H9 (cell line): ENCODE data around the gene SMARCC1. TPM values are rescaled to one million over a fixed set of nuclear protein-coding genes. Genes with fewer than 3 reads are reported as not detected.

Source experiments
- DNase-seq: peaks from one replicate; pipeline ENCODE4 v3.0.0-alpha.2; 2017
- H2AFZ ChIP-seq: one replicate; pipeline ENCODE4 v1.6.1; 2013; ENCODE audit warnings: mild to moderate bottlenecking, low read length, control low read depth, moderate library complexity
- H2AK5ac ChIP-seq: 2 replicates; pipeline ENCODE4 v1.6.1; 2013; ENCODE audit warnings: low read length, control low read depth, mixed read lengths; ENCODE audit not compliant: insufficient read length
- H2BK120ac ChIP-seq: one replicate; pipeline ENCODE4 v1.6.1; 2013; ENCODE audit warnings: low read depth, mild to moderate bottlenecking, low read length, control low read depth, inconsistent platforms; ENCODE audit not compliant: poor library complexity, severe bottlenecking
- H2BK12ac ChIP-seq: 2 replicates; pipeline ENCODE4 v1.6.1; 2013; ENCODE audit warnings: low read length, control low read depth, mixed read lengths, low read depth; ENCODE audit not compliant: insufficient read length
- H2BK15ac ChIP-seq: 2 replicates; pipeline ENCODE4 v1.6.1; 2013; ENCODE audit warnings: low read depth, low read length, control low read depth
- H2BK20ac ChIP-seq: one replicate; pipeline ENCODE4 v1.6.1; 2013; ENCODE audit warnings: low read depth, mild to moderate bottlenecking, low read length, control low read depth, inconsistent platforms; ENCODE audit not compliant: poor library complexity, severe bottlenecking
- H2BK5ac ChIP-seq: 2 replicates; pipeline ENCODE4 v1.6.1; 2013; ENCODE audit warnings: low read length, control low read depth, mixed read lengths; ENCODE audit not compliant: insufficient read length
- H3K14ac ChIP-seq: 2 replicates; pipeline ENCODE4 v1.6.1; 2013; ENCODE audit warnings: low read length, control low read depth; ENCODE audit not compliant: insufficient read depth
- H3K18ac ChIP-seq: 2 replicates; pipeline ENCODE4 v1.6.1; 2013; ENCODE audit warnings: low read depth, mild to moderate bottlenecking, mixed read lengths, low read length, control low read depth; ENCODE audit not compliant: insufficient read length
- H3K23ac ChIP-seq: 2 replicates; pipeline ENCODE4 v1.6.1; 2013; ENCODE audit warnings: low read length, control low read depth, mixed read lengths, low read depth; ENCODE audit not compliant: insufficient read length
- H3K23me2 ChIP-seq: 2 replicates; pipeline ENCODE4 v1.6.1; 2013; ENCODE audit warnings: low read depth, mild to moderate bottlenecking, mixed read lengths, low read length, control low read depth; ENCODE audit not compliant: insufficient read length, poor library complexity, severe bottlenecking
- H3K27ac ChIP-seq: 2 replicates; pipeline ENCODE4 v1.5.1; 2013; ENCODE audit warnings: low read length, control low read depth, mixed read lengths, low read depth; ENCODE audit not compliant: insufficient read length
- H3K27me3 ChIP-seq: 2 replicates; pipeline ENCODE4 v1.6.1; 2013; ENCODE audit warnings: low read length, control low read depth, inconsistent platforms; ENCODE audit not compliant: insufficient read depth
- H3K4ac ChIP-seq: 2 replicates; pipeline ENCODE4 v1.6.1; 2013; ENCODE audit warnings: low read depth, mild to moderate bottlenecking, control low read depth, inconsistent platforms, low read length, moderate library complexity
- H3K4me1 ChIP-seq: 2 replicates; pipeline ENCODE4 v1.6.1; 2013; ENCODE audit warnings: low read length, control low read depth, inconsistent platforms; ENCODE audit not compliant: insufficient read depth
- H3K4me2 ChIP-seq: 2 replicates; pipeline ENCODE4 v1.6.1; 2013; ENCODE audit warnings: low read length, control low read depth, mixed read lengths; ENCODE audit not compliant: insufficient read length, insufficient read depth
- H3K56ac ChIP-seq: 2 replicates; pipeline ENCODE4 v1.6.1; 2013; ENCODE audit warnings: low read depth, mild to moderate bottlenecking, mixed read lengths, low read length, control low read depth; ENCODE audit not compliant: insufficient read length
- H3K79me1 ChIP-seq: 2 replicates; pipeline ENCODE4 v1.6.1; 2013; ENCODE audit warnings: low read depth, mild to moderate bottlenecking, moderate library complexity, low read length, control low read depth, inconsistent platforms; ENCODE audit not compliant: insufficient read depth, poor library complexity, severe bottlenecking
- H3K79me2 ChIP-seq: 2 replicates; pipeline ENCODE4 v1.6.1; 2013; ENCODE audit warnings: low read length, control low read depth, inconsistent platforms; ENCODE audit not compliant: insufficient read depth
- H3K9ac ChIP-seq: 2 replicates; pipeline ENCODE4 v1.6.1; 2013; ENCODE audit warnings: low read length, control low read depth, mixed read lengths; ENCODE audit not compliant: insufficient read length; ENCODE audit errors: extremely low read depth
- H3K9me3 ChIP-seq: one replicate; pipeline ENCODE4 v1.6.1; 2013; ENCODE audit warnings: low read depth, low read length, inconsistent platforms; ENCODE audit not compliant: control insufficient read depth
- H3T11ph ChIP-seq: one replicate; pipeline ENCODE4 v1.6.1; 2013; ENCODE audit warnings: mild to moderate bottlenecking, low read length, control low read depth, inconsistent platforms
- H4K20me1 ChIP-seq: one replicate; pipeline ENCODE4 v1.6.1; 2013; ENCODE audit not compliant: control insufficient read depth, insufficient read length, insufficient read depth
- H4K5ac ChIP-seq: 2 replicates; pipeline ENCODE4 v1.6.1; 2013; ENCODE audit warnings: low read depth, mild to moderate bottlenecking, mixed read lengths, low read length, control low read depth; ENCODE audit not compliant: insufficient read length
- H4K8ac ChIP-seq: replicated peaks from 2 replicates; pipeline ENCODE4 v1.6.1; 2013; ENCODE audit warnings: low read length, control low read depth, mixed read lengths, low read depth; ENCODE audit not compliant: insufficient read length
- H4K91ac ChIP-seq: 2 replicates; pipeline ENCODE4 v1.6.1; 2013; ENCODE audit warnings: low read depth, mild to moderate bottlenecking, moderate library complexity, mixed read lengths, low read length, control low read depth; ENCODE audit not compliant: insufficient read length
- H3K27ac Mint-ChIP-seq, 3 experiments: 2 replicates in 2 of 3; 3 replicates in 1 of 3; pipeline ENCODE4 v1.8.0; 2020 to 2021; ENCODE audit warnings: mixed read lengths in 3 of 3, mild to moderate bottlenecking in 1 of 3, moderate library complexity in 1 of 3
- H3K27me3 Mint-ChIP-seq: 2 replicates; pipeline ENCODE4 v1.8.0; 2021; ENCODE audit warnings: low read depth, mild to moderate bottlenecking, moderate library complexity, mixed read lengths
- H3K36me3 Mint-ChIP-seq, 3 experiments: 2 replicates in 2 of 3; 3 replicates in 1 of 3; pipeline ENCODE4 v1.8.0; 2020 to 2021; ENCODE audit warnings: low read depth in 3 of 3, mixed read lengths in 3 of 3; ENCODE audit not compliant: insufficient read depth in 1 of 3
- H3K4me1 Mint-ChIP-seq, 2 experiments: 2 replicates each; pipeline ENCODE4 v1.8.0; 2020; ENCODE audit warnings: mixed read lengths in 2 of 2
- H3K4me3 Mint-ChIP-seq, 2 experiments: 2 replicates in 1 of 2; 3 replicates in 1 of 2; pipeline ENCODE4 v1.8.0; 2020 to 2021; ENCODE audit warnings: mild to moderate bottlenecking in 2 of 2, mixed read lengths in 2 of 2, moderate library complexity in 1 of 2
- H3K9me3 Mint-ChIP-seq, 2 experiments: 2 replicates in 1 of 2; 3 replicates in 1 of 2; pipeline ENCODE4 v1.8.0; 2020; ENCODE audit warnings: mild to moderate bottlenecking in 2 of 2, mixed read lengths in 2 of 2, moderate library complexity in 1 of 2
- WGBS: extraction: QIAGEN DNeasy Blood & Tissue Kit; methylation state at CpG from one replicate; pipeline ENCODE4 v1.1.7; 2013; ENCODE audit warnings: missing lambda C conversion rate, low lambda C conversion rate, mixed read lengths; ENCODE audit not compliant: insufficient read length; ENCODE audit errors: extremely low coverage; 5-methylcytosine and 5-hydroxymethylcytosine counted together
- total RNA-seq: library from RNA; stranded (reverse); gene quantifications from 2 replicates; pipeline ENCODE4 v1.2.1, GENCODE V29; 2021
- TF ChIP-seq, protein P1 (sequence below): fragments of 200-600 bp; sonication (generic); conservative IDR thresholded peaks from 3 replicates; pipeline ENCODE4 v1.8.0; 2021; ENCODE audit warnings: antibody characterized with exemption, mild to moderate bottlenecking

SMARCC1 gene
- total RNA-seq, 1 experiment from 2014 or later: 274 TPM

DNA sequence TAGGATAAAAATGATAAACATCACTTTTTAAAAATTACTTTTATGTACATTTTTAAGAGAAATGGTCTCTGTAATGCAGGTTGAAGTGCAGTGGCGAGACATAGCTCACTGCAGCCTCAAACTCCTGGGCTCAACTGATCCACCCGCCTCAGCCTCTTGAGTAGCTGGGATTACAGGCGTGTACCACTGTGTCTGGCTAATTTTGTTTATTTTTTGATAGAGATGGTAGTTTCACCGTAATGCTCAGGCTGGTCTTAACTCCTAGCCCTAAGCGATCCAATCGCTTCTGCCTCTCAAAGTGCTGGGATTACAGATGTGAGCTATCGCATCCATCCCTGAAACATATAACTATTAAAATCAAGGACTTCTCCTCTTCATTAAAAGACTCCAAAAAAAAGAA is 140.0 kb downstream of the SMARCC1 start:
- Mint-ChIP-seq H3K27me3 (no peaks in the 10 kb centered on the region), H3K27ac (peak overlapping the region in 1 of 3 experiments; percentile 16; a peak in 1 of 7 replicates), H3K36me3 (peaks cover 21 to 65% (median 55%) of the 10 kb centered on the region in 3 experiments; a peak in 6 of 7 replicates), H3K9me3 (no peaks in the 10 kb centered on the region), H3K4me3 (no peak overlapping the region), H3K4me1 (no peaks in the 10 kb centered on the region)
- H3K79me1 ChIP-seq: peaks cover 13% of the 10 kb centered on the region
- no peak overlapping the region for H2BK12ac ChIP-seq
- no peak overlapping the region for H2AK5ac ChIP-seq
- H3T11ph ChIP-seq: no peak overlapping the region
- H3K27me3 ChIP-seq: no peaks in the 10 kb centered on the region
- no peaks in the 10 kb centered on the region for H3K4me1 ChIP-seq
- no peak overlapping the region for H3K4ac ChIP-seq
- no CpG with 5 or more reads among the region's 7 CpGs for whole genome bisulfite sequencing
- H3K27ac ChIP-seq: no peak overlapping the region
- no peak overlapping the region for H3K14ac ChIP-seq
- H4K20me1 ChIP-seq: no peaks in the 10 kb centered on the region
- no peak overlapping the region for H3K4me2 ChIP-seq
- H3K9me3 ChIP-seq: no peaks in the 10 kb centered on the region
- no peak overlapping the region for H3K23ac ChIP-seq
- H3K18ac ChIP-seq: no peak overlapping the region
- H2BK5ac ChIP-seq: no peak overlapping the region
- H2BK15ac ChIP-seq: no peak overlapping the region
- H3K79me2 ChIP-seq: no peaks in the 10 kb centered on the region
- no peak overlapping the region for H3K9ac ChIP-seq
- no peak overlapping the region for H2AFZ ChIP-seq
- no peak overlapping the region for H3K56ac ChIP-seq
- TF ChIP-seq, protein P1, sequence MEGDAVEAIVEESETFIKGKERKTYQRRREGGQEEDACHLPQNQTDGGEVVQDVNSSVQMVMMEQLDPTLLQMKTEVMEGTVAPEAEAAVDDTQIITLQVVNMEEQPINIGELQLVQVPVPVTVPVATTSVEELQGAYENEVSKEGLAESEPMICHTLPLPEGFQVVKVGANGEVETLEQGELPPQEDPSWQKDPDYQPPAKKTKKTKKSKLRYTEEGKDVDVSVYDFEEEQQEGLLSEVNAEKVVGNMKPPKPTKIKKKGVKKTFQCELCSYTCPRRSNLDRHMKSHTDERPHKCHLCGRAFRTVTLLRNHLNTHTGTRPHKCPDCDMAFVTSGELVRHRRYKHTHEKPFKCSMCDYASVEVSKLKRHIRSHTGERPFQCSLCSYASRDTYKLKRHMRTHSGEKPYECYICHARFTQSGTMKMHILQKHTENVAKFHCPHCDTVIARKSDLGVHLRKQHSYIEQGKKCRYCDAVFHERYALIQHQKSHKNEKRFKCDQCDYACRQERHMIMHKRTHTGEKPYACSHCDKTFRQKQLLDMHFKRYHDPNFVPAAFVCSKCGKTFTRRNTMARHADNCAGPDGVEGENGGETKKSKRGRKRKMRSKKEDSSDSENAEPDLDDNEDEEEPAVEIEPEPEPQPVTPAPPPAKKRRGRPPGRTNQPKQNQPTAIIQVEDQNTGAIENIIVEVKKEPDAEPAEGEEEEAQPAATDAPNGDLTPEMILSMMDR: no peak
- no peak overlapping the region for H4K91ac ChIP-seq
- no peak overlapping the region for H4K5ac ChIP-seq
- H2BK20ac ChIP-seq: no peak overlapping the region
- DNase-seq: no peak
- H2BK120ac ChIP-seq: no peak overlapping the region
- H3K23me2 ChIP-seq: no peaks in the 10 kb centered on the region
- no peak overlapping the region for H4K8ac ChIP-seq
